Colonic mucosa (tissue), 4 donors: ENCODE measurements around the gene PRDX5. TPM values are rescaled to one million over a fixed set of nuclear protein-coding genes. Genes with fewer than 3 reads are reported as not detected.

Experiments
- DNase-seq: peaks from one replicate; pipeline ENCODE4 v3.0.0-alpha.2; 2020
- H3K27ac ChIP-seq: fragments of 200-600 bp; one replicate; pipeline ENCODE4 v1.8.0; 2021
- H3K27me3 ChIP-seq: fragments of 200-600 bp; one replicate; pipeline ENCODE4 v1.8.0; 2021
- H3K36me3 ChIP-seq: fragments of 200-600 bp; one replicate; pipeline ENCODE4 v1.8.0; 2021
- H3K4me1 ChIP-seq: fragments of 200-600 bp; one replicate; pipeline ENCODE4 v1.8.0; 2021; ENCODE audit warnings: mild to moderate bottlenecking
- H3K4me3 ChIP-seq: fragments of 200-600 bp; one replicate; pipeline ENCODE4 v1.8.0; 2021
- H3K9ac ChIP-seq, 2 donors: one replicate each; pipeline ENCODE4 v1.7.0; 2013; ENCODE audit warnings: control low read depth in 2 of 2, low read depth in 2 of 2, low read length in 2 of 2
- H3K9me3 ChIP-seq: fragments of 200-600 bp; one replicate; pipeline ENCODE4 v1.8.0; 2021
- CTCF ChIP-seq: fragments of 200-600 bp; IDR thresholded peaks from one replicate; pipeline ENCODE4 v1.8.0; 2022; ENCODE audit warnings: antibody characterized with exemption, mild to moderate bottlenecking
- intact Hi-C: fragments of 100-400 bp; cut with DNase I; formaldehyde crosslinking; loops from one replicate; pipeline ENCODE4 v1.14.1; 2022
- total RNA-seq, 2 donors: library from RNA; stranded (reverse); fragmentation: NEBNext Ultra II Directional in 1 of 2; extraction: Animal tissue kit (Norgen Biotek cat#: 25700) in 1 of 2; gene quantifications; one replicate each; pipeline ENCODE4 v1.2.1, GENCODE V29; 2021
- donor health status: healthy.
- donor health status: DM: no; HTN: no; CAD: no.
- donor health status: DM: no; HTN: no; CAD: no.

PRDX5 gene
- total RNA-seq, 2 donors from 2014 or later = 301 to 425 TPM

GRCh38 chr11:64353715-64354506 lies 36.0 kb downstream of the PRDX5 start:
- DNase-seq = no peak
- Histone ChIP-seq H3K27ac (no peak overlapping the region), H3K4me3 (no peak overlapping the region), H3K27me3 (no peaks in the 10 kb centered on the region), H3K9me3 (no peaks in the 10 kb centered on the region), H3K4me1 (peaks cover 15% of the 10 kb centered on the region), H3K9ac (no peak overlapping the region), H3K36me3 (no peaks in the 10 kb centered on the region)
- TF ChIP-seq CTCF = no peak
- intact Hi-C loops = no loop called here

GRCh38 chr11:64355078-64355940 lies 37.4 kb downstream of the PRDX5 start:
- H3K4me1 ChIP-seq = peaks cover 23% of the 10 kb centered on the region
- H3K9me3 ChIP-seq = no peaks in the 10 kb centered on the region
- H3K27me3 ChIP-seq = no peaks in the 10 kb centered on the region
- peak overlapping the region; percentile 44 to 86 for H3K9ac ChIP-seq
- intact Hi-C loops = loop anchor here (5.0 kb wide), 1 partner anchor 38 kb away; the partner anchor contains the start of genes PRDX5 and TRMT112
- no peaks in the 10 kb centered on the region for H3K36me3 ChIP-seq
- TF ChIP-seq CTCF = peak; percentile 66
- H3K27ac ChIP-seq = no peak overlapping the region
- DNase-seq = peak; percentile 77
- peak overlapping the region; percentile 9 for H3K4me3 ChIP-seq

GRCh38 chr11:64356498-64357411 lies 38.8 kb downstream of the PRDX5 start:
- Histone ChIP-seq H3K27ac (no peak overlapping the region), H3K9ac (peak overlapping the region in 1 of 2 donors; percentile 97), H3K4me1 (peaks cover 23% of the 10 kb centered on the region), H3K4me3 (no peak overlapping the region), H3K9me3 (no peaks in the 10 kb centered on the region), H3K36me3 (no peaks in the 10 kb centered on the region), H3K27me3 (no peaks in the 10 kb centered on the region)
- TF ChIP-seq CTCF = peak; percentile 21
- intact Hi-C loops = loop anchor here (5.0 kb wide), 1 partner anchor 39 kb away; the partner anchor contains the start of genes PRDX5 and TRMT112
- DNase-seq = no peak

GRCh38 chr11:64357446-64357845 lies 39.5 kb downstream of the PRDX5 start:
- no peaks in the 10 kb centered on the region for H3K27me3 ChIP-seq
- intact Hi-C loops = loop anchor here (5.0 kb wide), 1 partner anchor 40 kb away; the partner anchor contains the start of genes PRDX5 and TRMT112
- DNase-seq = no peak
- H3K9ac ChIP-seq = peak overlapping the region; percentile 97 to 99
- H3K4me1 ChIP-seq = peaks cover 23% of the 10 kb centered on the region
- no peak overlapping the region for H3K4me3 ChIP-seq
- no peak for TF ChIP-seq CTCF
- H3K9me3 ChIP-seq = no peaks in the 10 kb centered on the region
- H3K36me3 ChIP-seq = no peaks in the 10 kb centered on the region
- no peak overlapping the region for H3K27ac ChIP-seq
